ENCODE measurements around the gene DDIT3.

The DDIT3 gene

GRCh38 chr12:57467915-57468314 lies 52.4 kb downstream of the DDIT3 start:
- no peak for DNase-seq (ENCODE audit: low read depth)

GRCh38 chr12:57467212-57467874 lies 53.0 kb downstream of the DDIT3 start:
- no peak for DNase-seq (ENCODE audit: low read depth)

Data from stimulated activated CD8-positive, alpha-beta memory T cell treated with anti-CD3 and anti-CD28 coated beads, Interleukin-12 subunit alpha, Interleukin-12 subunit beta, amount 100 ng/mL, for 4 hours (primary cell).